ENCODE results near the gene MYL10.

DNA sequence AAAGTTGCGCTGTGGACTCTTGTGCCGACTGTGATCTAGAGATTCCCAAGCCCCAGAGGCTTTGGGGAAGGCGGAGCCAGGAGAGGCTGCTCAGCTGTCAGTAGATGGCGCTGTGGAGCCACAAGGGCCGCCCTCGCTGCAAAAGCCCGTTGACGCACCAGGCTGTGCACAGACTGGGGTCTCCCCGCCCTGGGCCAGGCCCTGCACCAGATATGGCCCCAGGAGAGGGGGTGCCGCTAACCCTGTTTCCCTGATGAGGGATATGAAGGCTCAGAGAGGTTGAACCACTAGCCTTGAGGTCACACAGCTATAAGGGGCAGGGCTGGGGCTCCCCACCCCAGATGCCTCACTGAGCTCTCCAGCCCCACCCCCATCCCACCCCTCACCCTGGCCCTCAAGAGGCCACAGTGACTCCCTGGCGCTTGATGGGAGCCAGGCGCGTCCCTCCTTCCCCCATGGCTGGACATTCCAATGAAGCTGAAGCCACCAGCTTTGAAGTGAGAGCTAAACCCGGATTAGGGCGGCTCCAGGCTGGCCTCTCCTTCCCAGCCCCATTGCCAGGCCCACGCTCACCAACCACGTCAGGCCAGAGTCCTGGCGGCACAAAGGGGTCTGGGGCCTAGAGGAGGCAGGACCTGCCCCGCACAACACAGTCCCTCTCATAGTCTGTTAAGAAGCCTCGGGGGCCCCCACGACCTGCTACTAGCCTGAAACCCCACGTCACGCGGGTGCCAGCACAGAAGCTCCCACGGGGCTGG lies 26.4 kb downstream of the MYL10 start:
- TF ChIP-seq, protein P1, sequence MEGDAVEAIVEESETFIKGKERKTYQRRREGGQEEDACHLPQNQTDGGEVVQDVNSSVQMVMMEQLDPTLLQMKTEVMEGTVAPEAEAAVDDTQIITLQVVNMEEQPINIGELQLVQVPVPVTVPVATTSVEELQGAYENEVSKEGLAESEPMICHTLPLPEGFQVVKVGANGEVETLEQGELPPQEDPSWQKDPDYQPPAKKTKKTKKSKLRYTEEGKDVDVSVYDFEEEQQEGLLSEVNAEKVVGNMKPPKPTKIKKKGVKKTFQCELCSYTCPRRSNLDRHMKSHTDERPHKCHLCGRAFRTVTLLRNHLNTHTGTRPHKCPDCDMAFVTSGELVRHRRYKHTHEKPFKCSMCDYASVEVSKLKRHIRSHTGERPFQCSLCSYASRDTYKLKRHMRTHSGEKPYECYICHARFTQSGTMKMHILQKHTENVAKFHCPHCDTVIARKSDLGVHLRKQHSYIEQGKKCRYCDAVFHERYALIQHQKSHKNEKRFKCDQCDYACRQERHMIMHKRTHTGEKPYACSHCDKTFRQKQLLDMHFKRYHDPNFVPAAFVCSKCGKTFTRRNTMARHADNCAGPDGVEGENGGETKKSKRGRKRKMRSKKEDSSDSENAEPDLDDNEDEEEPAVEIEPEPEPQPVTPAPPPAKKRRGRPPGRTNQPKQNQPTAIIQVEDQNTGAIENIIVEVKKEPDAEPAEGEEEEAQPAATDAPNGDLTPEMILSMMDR (conservative IDR thresholded peaks at IDR 0.05; ENCODE audit: low read depth, low read length), result peak; percentile 95
- TF ChIP-seq EZH2 (IDR thresholded peaks at IDR 0.05; ENCODE audit: borderline replicate concordance, low read depth, low read length, poor library complexity, severe bottlenecking), result no peak

All from A673 (cell line).